Lower leg skin (tissue), 4 donors: ENCODE data around the gene PHRF1. TPM values are rescaled to one million over a fixed set of nuclear protein-coding genes. Genes with fewer than 3 reads are reported as not detected.
"Not testable (repeated sequence)": the region's sequence is repeated elsewhere in the genome, so short reads cannot be mapped to it uniquely, and the experiment has no call there.

Source experiments
- DNase-seq, 2 donors: peaks; one replicate each; pipeline ENCODE4 v3.0.0-alpha.2; 2019; ENCODE audit warnings: low spot score in 2 of 2
- H3K4me3 ChIP-seq: fragments of 200-600 bp; sonication (generic); 2 replicates; pipeline ENCODE4 v1.5.1; 2017; ENCODE audit warnings: mild to moderate bottlenecking, low read depth; ENCODE audit not compliant: poor library complexity, severe bottlenecking
- CTCF ChIP-seq, 3 donors: fragments of 450-650 bp; IDR thresholded peaks; one replicate each; pipeline ENCODE4 v1.5.1; 2016; ENCODE audit warnings: antibody characterized with exemption in 3 of 3, mild to moderate bottlenecking in 3 of 3, moderate library complexity in 2 of 3
- POLR2A ChIP-seq, 2 donors: fragments of 450-650 bp; IDR thresholded peaks; one replicate each; pipeline ENCODE4 v1.6.1; 2016 to 2017; ENCODE audit warnings: antibody characterized with exemption in 2 of 2, mild to moderate bottlenecking in 1 of 2, moderate library complexity in 1 of 2
- WGBS, 2 donors: methylation state at CpG; one replicate each; pipeline ENCODE4 v1.1.5; 2018; 5-methylcytosine and 5-hydroxymethylcytosine counted together
- intact Hi-C: fragments of 100-400 bp; cut with DNase I; formaldehyde crosslinking; loops from one replicate; pipeline ENCODE4 v1.15.0; 2023; ENCODE audit warnings: low total_unique reads
- total RNA-seq, 4 donors: library from RNA; depleted of rRNA; stranded (reverse); fragments of >200 nt; gene quantifications; one replicate each; pipeline ENCODE4 v1.1.0, GENCODE V29; 2016

Gene PHRF1
- total RNA-seq, 4 donors from 2014 or later, result 30.0 to 55.2 (median 31.5) TPM

DNA sequence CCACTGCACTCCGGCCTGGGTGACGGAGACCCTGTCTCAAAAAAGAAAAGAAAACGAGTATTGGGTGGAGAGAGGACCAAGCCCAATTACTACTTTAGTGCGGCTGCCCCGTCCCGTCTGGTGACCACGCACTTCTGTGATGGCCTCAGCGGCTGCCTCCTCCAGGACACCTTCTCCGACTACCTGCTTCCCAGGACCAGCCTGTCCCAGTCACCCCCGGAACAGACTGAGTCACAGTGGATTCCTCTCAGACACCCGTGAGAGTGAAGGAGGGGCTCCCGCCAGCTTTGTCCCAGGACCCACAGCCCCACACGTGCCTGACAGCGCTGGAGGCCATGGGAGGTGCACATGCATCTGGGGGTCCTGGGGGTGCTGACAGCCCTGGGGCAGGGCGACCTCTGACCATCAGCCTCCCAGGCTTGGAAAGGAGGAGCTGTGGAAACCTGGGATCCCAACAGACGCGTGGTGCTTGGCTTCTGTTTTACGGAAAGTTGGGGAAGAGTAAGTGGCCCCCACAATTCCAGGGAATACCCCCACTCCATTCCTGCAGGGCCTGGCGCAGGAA is 65.6 kb downstream of the PHRF1 start:
- 94 to 95% methylated on average over 17 to 19 of the region's 19 CpGs for WGBS, 2 donors
- no peak overlapping the region for H3K4me3 ChIP-seq
- no peak for DNase-seq
- no peak for TF ChIP-seq CTCF (IDR thresholded peaks at IDR 0.05)
- no peak for TF ChIP-seq POLR2A (IDR thresholded peaks at IDR 0.05)
- intact Hi-C loops, result no loop called here

- TF ChIP-seq CTCF (IDR thresholded peaks at IDR 0.05), result no peak
- TF ChIP-seq POLR2A (IDR thresholded peaks at IDR 0.05), result no peak
- no peak overlapping the region for H3K4me3 ChIP-seq
- intact Hi-C loops, result no loop called here
- WGBS, 2 donors, result 86 to 95% methylated on average over 9 of the region's 9 CpGs
- no peak for DNase-seq
Measured at GRCh38 chr11:643366-643765, 67.1 kb downstream of the PHRF1 start.

- DNase-seq, result no peak
- H3K4me3 ChIP-seq, result no peak overlapping the region
- 88 to 92% methylated on average over 36 to 50 of the region's 50 CpGs for WGBS, 2 donors
- TF ChIP-seq CTCF (IDR thresholded peaks at IDR 0.05) (no peak), POLR2A (IDR thresholded peaks at IDR 0.05) (no peak)
- intact Hi-C loops, result no loop called here
Measured at GRCh38 chr11:643849-644738, 67.8 kb downstream of the PHRF1 start.

DNA sequence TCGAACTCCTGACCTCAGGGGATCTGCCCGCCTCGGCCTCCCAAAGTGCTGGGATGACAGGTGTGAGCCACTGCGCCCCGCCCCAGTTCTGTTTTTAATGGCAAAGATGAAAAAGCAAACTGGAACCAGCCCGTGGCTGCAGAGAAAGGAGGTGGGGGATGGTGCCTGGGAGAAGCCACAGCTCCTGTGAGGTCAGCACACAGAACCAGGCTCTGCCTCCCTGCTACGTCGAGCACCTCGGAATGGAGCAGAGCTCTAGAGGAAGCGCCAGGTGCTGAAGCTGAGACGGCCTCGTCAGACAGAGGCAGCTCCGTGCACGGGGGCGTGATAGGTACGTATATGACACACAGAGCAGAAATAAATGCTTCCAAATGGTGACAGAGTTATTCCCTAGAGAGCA is 69.3 kb downstream of the PHRF1 start:
- intact Hi-C loops, result no loop called here
- H3K4me3 ChIP-seq, result no peak overlapping the region
- no peak for DNase-seq
- 84 to 87% methylated on average over 16 of the region's 16 CpGs for WGBS, 2 donors
- no peak for TF ChIP-seq CTCF (IDR thresholded peaks at IDR 0.05)

DNA sequence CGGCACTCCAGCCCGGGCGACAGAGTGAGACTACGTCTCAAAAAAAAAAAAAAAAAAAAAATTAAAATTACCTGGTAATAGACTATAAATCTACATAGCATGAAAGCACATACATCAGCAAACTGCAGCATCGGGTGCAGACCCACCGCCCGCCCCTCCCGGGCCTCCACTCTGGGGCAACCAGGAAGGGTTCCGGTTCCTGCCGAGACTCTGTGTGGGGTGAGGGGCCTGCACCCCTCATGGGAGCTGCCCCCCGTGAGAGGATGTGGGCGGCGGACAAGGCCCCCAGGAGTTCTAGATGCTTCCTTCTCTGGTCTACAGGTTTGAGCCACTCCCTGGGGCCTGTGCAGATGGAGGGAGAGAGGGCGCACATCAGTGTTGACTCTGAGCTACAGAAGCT is 69.9 kb downstream of the PHRF1 start:
- intact Hi-C loops, result no loop called here
- TF ChIP-seq CTCF (IDR thresholded peaks at IDR 0.05) (no peak), POLR2A (IDR thresholded peaks at IDR 0.05) (no peak)
- 90 to 92% methylated on average over 14 of the region's 14 CpGs for WGBS, 2 donors
- no peak overlapping the region for H3K4me3 ChIP-seq
- DNase-seq, result no peak

DNA sequence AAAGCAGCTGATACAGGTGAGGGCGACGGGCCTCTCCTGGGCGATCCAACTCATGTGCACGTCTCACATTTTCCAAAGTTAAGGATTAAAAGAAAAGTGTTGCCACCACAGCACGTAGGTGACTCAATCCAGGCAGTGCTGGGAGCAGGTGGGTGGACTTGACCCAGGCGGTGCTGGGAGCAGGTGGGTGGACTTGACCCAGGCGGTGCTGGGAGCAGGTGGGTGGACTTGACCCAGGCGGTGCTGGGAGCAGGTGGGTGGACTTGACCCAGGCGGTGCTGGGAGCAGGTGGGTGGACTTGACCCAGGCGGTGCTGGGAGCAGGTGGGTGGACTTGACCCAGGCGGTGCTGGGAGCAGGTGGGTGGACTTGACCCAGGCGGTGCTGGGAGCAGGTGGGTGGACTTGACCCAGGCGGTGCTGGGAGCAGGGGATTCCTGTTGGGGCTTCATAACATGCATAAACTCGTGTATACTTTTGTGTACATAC is 71.4 kb downstream of the PHRF1 start:
- DNase-seq, intact Hi-C loops, H3K4me3 ChIP-seq: not testable (repeated sequence)
- 82 to 92% methylated on average over 9 to 12 of the region's 14 CpGs for WGBS, 2 donors
